ENCODE results near the gene PXN.

PXN gene

GRCh38 chr12:120183211-120183631, 82.3 kb downstream of the PXN start:
- Histone ChIP-seq H3K9me3 (ENCODE audit: insufficient read depth, low read length) (no peaks in the 10 kb centered on the region), H3K36me3 (ENCODE audit: insufficient read depth, insufficient read length, low read length) (peaks cover 93% of the 10 kb centered on the region), H3K4me1 (ENCODE audit: insufficient read depth, insufficient read length) (peaks cover 9% of the 10 kb centered on the region), H3K9ac (ENCODE audit: insufficient read length, low read depth) (no peak overlapping the region), H3K27me3 (ENCODE audit: insufficient read depth, insufficient read length) (no peaks in the 10 kb centered on the region), H3K4me3 (ENCODE audit: insufficient read length, low read depth) (no peak overlapping the region)
- no peak for TF ChIP-seq SUZ12 (IDR thresholded peaks at IDR 0.05; ENCODE audit: extremely low read depth, insufficient read depth, insufficient read length)
- TF ChIP-seq YY1 (IDR thresholded peaks at IDR 0.05; ENCODE audit: insufficient read depth, insufficient read length), result no peak
- no peak for TF ChIP-seq ZNF274 (IDR thresholded peaks at IDR 0.05; ENCODE audit: low read depth, low read length)
- no peak for DNase-seq (ENCODE audit: low read depth, low spot score)

DNA sequence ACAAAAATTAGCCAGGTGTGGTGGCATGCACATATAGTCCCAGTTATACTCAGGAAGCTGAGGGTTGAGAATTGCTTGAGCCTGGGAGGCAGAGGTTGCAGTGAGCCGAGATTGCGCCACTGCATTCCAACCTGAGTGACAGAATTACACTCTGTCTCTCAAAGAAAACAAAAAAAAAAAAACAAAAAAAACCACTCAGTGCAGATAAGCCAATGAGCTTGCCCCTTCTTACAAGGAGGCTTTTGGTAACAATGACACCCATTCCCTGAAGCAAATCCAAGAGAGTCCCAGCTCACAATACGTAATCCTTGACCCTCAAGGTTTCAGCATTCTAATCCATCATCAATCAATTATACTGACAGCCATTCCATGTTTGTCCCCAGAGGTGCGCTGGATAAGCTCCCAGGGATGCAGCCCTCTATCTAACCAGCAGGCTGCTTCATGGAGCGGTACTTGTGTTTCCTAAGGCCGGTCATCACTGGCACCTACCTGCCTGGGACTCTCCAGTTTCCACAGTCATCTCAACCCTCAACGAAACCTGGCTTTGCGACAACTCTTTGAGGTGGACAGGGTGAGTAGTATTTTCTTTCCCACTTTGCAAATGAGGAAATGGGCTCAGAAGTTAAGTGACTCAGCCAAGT, 83.4 kb downstream of the PXN start:
- Histone ChIP-seq H3K36me3 (ENCODE audit: insufficient read depth, insufficient read length, low read length) (peaks cover 95% of the 10 kb centered on the region), H3K9ac (ENCODE audit: insufficient read length, low read depth) (no peak overlapping the region)

DNA sequence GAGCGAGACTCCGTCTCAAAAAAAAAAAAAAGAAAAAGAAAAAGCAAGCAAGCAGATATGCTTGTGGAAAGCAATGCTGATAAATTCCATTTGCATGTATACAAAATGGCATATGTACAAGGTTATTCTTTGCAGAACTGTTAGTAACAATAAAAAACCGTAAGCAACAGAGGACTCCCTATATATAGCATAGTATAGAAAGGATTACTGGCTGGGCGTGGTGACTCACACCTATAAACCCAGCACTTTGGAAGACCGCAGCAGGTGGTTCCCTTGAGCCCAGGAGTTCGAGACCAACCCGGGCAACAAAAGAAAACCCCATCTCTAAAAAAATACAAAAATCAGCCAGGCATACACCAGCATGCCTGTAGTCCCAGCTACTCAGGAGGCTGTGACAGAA, 84.6 kb downstream of the PXN start:
- Histone ChIP-seq H3K36me3 (ENCODE audit: insufficient read depth, insufficient read length, low read length) (peaks cover 95% of the 10 kb centered on the region), H3K4me1 (ENCODE audit: insufficient read depth, insufficient read length) (peaks cover 4% of the 10 kb centered on the region), H3K27me3 (ENCODE audit: insufficient read depth, insufficient read length) (no peaks in the 10 kb centered on the region)

More for the DNA sequence above, 83.4 kb downstream of the PXN start:
- Histone ChIP-seq H3K4me3 (ENCODE audit: insufficient read length, low read depth) (no peak overlapping the region), H3K27me3 (ENCODE audit: insufficient read depth, insufficient read length) (no peaks in the 10 kb centered on the region), H3K9me3 (ENCODE audit: insufficient read depth, low read length) (no peaks in the 10 kb centered on the region), H3K4me1 (ENCODE audit: insufficient read depth, insufficient read length) (peaks cover 9% of the 10 kb centered on the region)
- no peak for DNase-seq (ENCODE audit: low read depth, low spot score)
- TF ChIP-seq SUZ12 (IDR thresholded peaks at IDR 0.05; ENCODE audit: extremely low read depth, insufficient read depth, insufficient read length) (no peak), ZNF274 (IDR thresholded peaks at IDR 0.05; ENCODE audit: low read depth, low read length) (no peak), YY1 (IDR thresholded peaks at IDR 0.05; ENCODE audit: insufficient read depth, insufficient read length) (no peak)

DNA sequence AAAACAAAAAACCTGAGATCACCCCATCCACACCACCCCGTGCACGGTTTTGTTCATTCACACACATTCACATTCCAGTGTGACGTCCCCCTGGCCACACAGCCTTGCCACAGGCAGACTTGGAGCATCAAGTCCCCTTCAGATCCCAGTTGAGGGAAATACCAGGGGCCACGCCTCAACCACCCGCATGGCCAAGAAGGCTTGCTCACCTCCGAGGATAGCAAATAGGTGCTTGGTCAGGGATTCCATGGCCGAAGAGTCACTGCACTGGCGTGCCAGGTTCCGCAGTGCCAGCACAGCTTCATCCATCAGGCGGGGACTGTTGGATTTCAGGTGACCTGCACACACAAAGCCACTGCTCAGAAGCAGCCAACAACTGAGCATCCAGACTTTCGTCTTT, 90.0 kb downstream of the PXN start:
- Histone ChIP-seq H3K27me3 (ENCODE audit: insufficient read depth, insufficient read length) (no peaks in the 10 kb centered on the region), H3K4me3 (ENCODE audit: insufficient read length, low read depth) (no peak overlapping the region), H3K9me3 (ENCODE audit: insufficient read depth, low read length) (no peaks in the 10 kb centered on the region), H3K9ac (ENCODE audit: insufficient read length, low read depth) (no peak overlapping the region), H3K4me1 (ENCODE audit: insufficient read depth, insufficient read length) (no peaks in the 10 kb centered on the region), H3K36me3 (ENCODE audit: insufficient read depth, insufficient read length, low read length) (peaks cover 93% of the 10 kb centered on the region)
- TF ChIP-seq YY1 (IDR thresholded peaks at IDR 0.05; ENCODE audit: insufficient read depth, insufficient read length) (no peak), SUZ12 (IDR thresholded peaks at IDR 0.05; ENCODE audit: extremely low read depth, insufficient read depth, insufficient read length) (no peak), ZNF274 (IDR thresholded peaks at IDR 0.05; ENCODE audit: low read depth, low read length) (no peak)
- no peak for DNase-seq (ENCODE audit: low read depth, low spot score)

More for the DNA sequence above, 84.6 kb downstream of the PXN start:
- no peak for TF ChIP-seq ZNF274 (IDR thresholded peaks at IDR 0.05; ENCODE audit: low read depth, low read length)
- TF ChIP-seq YY1 (IDR thresholded peaks at IDR 0.05; ENCODE audit: insufficient read depth, insufficient read length), result no peak
- no peak for TF ChIP-seq SUZ12 (IDR thresholded peaks at IDR 0.05; ENCODE audit: extremely low read depth, insufficient read depth, insufficient read length)
- Histone ChIP-seq H3K9ac (ENCODE audit: insufficient read length, low read depth) (no peak overlapping the region), H3K9me3 (ENCODE audit: insufficient read depth, low read length) (no peaks in the 10 kb centered on the region), H3K4me3 (ENCODE audit: insufficient read length, low read depth) (no peak overlapping the region)
- no peak for DNase-seq (ENCODE audit: low read depth, low spot score)

GRCh38 chr12:120175062-120175461, 90.5 kb downstream of the PXN start:
- Histone ChIP-seq H3K9ac (ENCODE audit: insufficient read length, low read depth) (no peak overlapping the region), H3K36me3 (ENCODE audit: insufficient read depth, insufficient read length, low read length) (peaks cover 93% of the 10 kb centered on the region)

GRCh38 chr12:120172053-120172452, 93.5 kb downstream of the PXN start:
- TF ChIP-seq YY1 (IDR thresholded peaks at IDR 0.05; ENCODE audit: insufficient read depth, insufficient read length), result no peak
- TF ChIP-seq SUZ12 (IDR thresholded peaks at IDR 0.05; ENCODE audit: extremely low read depth, insufficient read depth, insufficient read length), result no peak
- TF ChIP-seq ZNF274 (IDR thresholded peaks at IDR 0.05; ENCODE audit: low read depth, low read length), result no peak
- H3K9ac ChIP-seq (ENCODE audit: insufficient read length, low read depth), result no peak overlapping the region
- H3K4me3 ChIP-seq (ENCODE audit: insufficient read length, low read depth), result no peak overlapping the region
- H3K4me1 ChIP-seq (ENCODE audit: insufficient read depth, insufficient read length), result no peaks in the 10 kb centered on the region
- no peaks in the 10 kb centered on the region for H3K9me3 ChIP-seq (ENCODE audit: insufficient read depth, low read length)
- no peaks in the 10 kb centered on the region for H3K27me3 ChIP-seq (ENCODE audit: insufficient read depth, insufficient read length)
- peaks cover 93% of the 10 kb centered on the region for H3K36me3 ChIP-seq (ENCODE audit: insufficient read depth, insufficient read length, low read length)
- DNase-seq (ENCODE audit: low read depth, low spot score), result no peak

More at GRCh38 chr12:120175062-120175461, 90.5 kb downstream of the PXN start:
- DNase-seq (ENCODE audit: low read depth, low spot score), result no peak
- TF ChIP-seq ZNF274 (IDR thresholded peaks at IDR 0.05; ENCODE audit: low read depth, low read length), result no peak
- no peak for TF ChIP-seq YY1 (IDR thresholded peaks at IDR 0.05; ENCODE audit: insufficient read depth, insufficient read length)
- no peak for TF ChIP-seq SUZ12 (IDR thresholded peaks at IDR 0.05; ENCODE audit: extremely low read depth, insufficient read depth, insufficient read length)
- no peaks in the 10 kb centered on the region for H3K27me3 ChIP-seq (ENCODE audit: insufficient read depth, insufficient read length)
- H3K4me3 ChIP-seq (ENCODE audit: insufficient read length, low read depth), result no peak overlapping the region
- H3K4me1 ChIP-seq (ENCODE audit: insufficient read depth, insufficient read length), result no peaks in the 10 kb centered on the region
- H3K9me3 ChIP-seq (ENCODE audit: insufficient read depth, low read length), result no peaks in the 10 kb centered on the region

GRCh38 chr12:120170631-120171030, 94.9 kb downstream of the PXN start:
- no peaks in the 10 kb centered on the region for H3K9me3 ChIP-seq (ENCODE audit: insufficient read depth, low read length)
- TF ChIP-seq ZNF274 (IDR thresholded peaks at IDR 0.05; ENCODE audit: low read depth, low read length) (no peak), SUZ12 (IDR thresholded peaks at IDR 0.05; ENCODE audit: extremely low read depth, insufficient read depth, insufficient read length) (no peak), YY1 (IDR thresholded peaks at IDR 0.05; ENCODE audit: insufficient read depth, insufficient read length) (no peak)
- no peak overlapping the region for H3K4me3 ChIP-seq (ENCODE audit: insufficient read length, low read depth)
- no peak overlapping the region for H3K9ac ChIP-seq (ENCODE audit: insufficient read length, low read depth)
- DNase-seq (ENCODE audit: low read depth, low spot score), result no peak
- no peaks in the 10 kb centered on the region for H3K4me1 ChIP-seq (ENCODE audit: insufficient read depth, insufficient read length)
- H3K27me3 ChIP-seq (ENCODE audit: insufficient read depth, insufficient read length), result no peaks in the 10 kb centered on the region
- peaks cover 86% of the 10 kb centered on the region for H3K36me3 ChIP-seq (ENCODE audit: insufficient read depth, insufficient read length, low read length)
